RKO (cell line): ENCODE data around the gene LCN9.
"Not testable (repeated sequence)": the region's sequence is repeated elsewhere in the genome, so short reads cannot be mapped to it uniquely, and the experiment has no call there.

Source experiments
- DNase-seq: peaks from one replicate; pipeline ENCODE4 v3.0.0-alpha.2; 2016; ENCODE audit warnings: low spot score

Gene LCN9

GRCh38 chr9:135671591-135672041 is 8.5 kb downstream of the LCN9 start:
- no peak for DNase-seq

- DNase-seq, result not testable (repeated sequence)
Observed at GRCh38 chr9:135672786-135673185, 9.7 kb downstream of the LCN9 start.

- no peak for DNase-seq
Observed at GRCh38 chr9:135673941-135674340, 10.8 kb downstream of the LCN9 start.

- DNase-seq, result no peak
Observed at GRCh38 chr9:135674977-135675376, 11.9 kb downstream of the LCN9 start.

GRCh38 chr9:135676891-135677290 is 13.8 kb downstream of the LCN9 start:
- no peak for DNase-seq

- no peak for DNase-seq
Observed at GRCh38 chr9:135677641-135678168, 14.6 kb downstream of the LCN9 start.

- no peak for DNase-seq
Observed at GRCh38 chr9:135678236-135679017, 15.3 kb downstream of the LCN9 start.

GRCh38 chr9:135680056-135680455 is 16.9 kb downstream of the LCN9 start:
- no peak for DNase-seq

GRCh38 chr9:135681161-135681560 is 18.1 kb downstream of the LCN9 start:
- DNase-seq, result no peak

- DNase-seq, result no peak
Observed at GRCh38 chr9:135683401-135684034, 20.4 kb downstream of the LCN9 start.

GRCh38 chr9:135684691-135685090 is 21.6 kb downstream of the LCN9 start:
- no peak for DNase-seq

- no peak for DNase-seq
Observed at GRCh38 chr9:135687216-135687615, 24.1 kb downstream of the LCN9 start.

- DNase-seq, result no peak
Observed at GRCh38 chr9:135689011-135689410, 25.9 kb downstream of the LCN9 start.

- DNase-seq, result no peak
Observed at GRCh38 chr9:135690836-135691570, 27.9 kb downstream of the LCN9 start.

- no peak for DNase-seq
Observed at GRCh38 chr9:135692410-135692809, 29.3 kb downstream of the LCN9 start.

GRCh38 chr9:135693265-135693664 is 30.2 kb downstream of the LCN9 start:
- DNase-seq, result no peak

- DNase-seq, result no peak
Observed at GRCh38 chr9:135693771-135694170, 30.7 kb downstream of the LCN9 start.

GRCh38 chr9:135694414-135694813 is 31.3 kb downstream of the LCN9 start:
- no peak for DNase-seq

GRCh38 chr9:135695036-135695435 is 31.9 kb downstream of the LCN9 start:
- DNase-seq, result no peak

- no peak for DNase-seq
Observed at GRCh38 chr9:135695642-135696041, 32.5 kb downstream of the LCN9 start.

- no peak for DNase-seq
Observed at GRCh38 chr9:135696446-135696845, 33.3 kb downstream of the LCN9 start.

- DNase-seq, result no peak
Observed at GRCh38 chr9:135697226-135697625, 34.1 kb downstream of the LCN9 start.

- DNase-seq, result no peak
Observed at GRCh38 chr9:135698236-135698635, 35.1 kb downstream of the LCN9 start.
